Measurements from ENCODE around the gene CUBN.

- TF ChIP-seq CTCF (IDR thresholded peaks at IDR 0.05) (no peak), EP300 (IDR thresholded peaks at IDR 0.05; ENCODE audit: low read depth) (no peak), POLR2AphosphoS5 (IDR thresholded peaks at IDR 0.05) (no peak)
These were observed 29.0 kb downstream of the CUBN start for GRCh38 chr10:17100586-17100985.

Data from transverse colon (tissue), 4 donors.